Astrocyte (in vitro differentiated cells and primary cell): ENCODE measurements around the gene TEX48.

Experiments
- CTCF ChIP-seq: IDR thresholded peaks from 2 replicates; pipeline ENCODE4 v1.5.1; 2011; ENCODE audit warnings: low read depth, mild to moderate bottlenecking, inconsistent platforms, low read length, moderate library complexity; ENCODE audit not compliant: insufficient read depth
- EZH2 ChIP-seq: IDR thresholded peaks from 2 replicates; pipeline ENCODE4 v1.6.1; 2012; ENCODE audit warnings: mild to moderate bottlenecking, low read length, inconsistent platforms; ENCODE audit not compliant: insufficient read depth

- TF ChIP-seq EZH2 = no peak
- TF ChIP-seq CTCF = no peak
Measured at GRCh38 chr9:114685951-114686350, 4.0 kb upstream of the TEX48 start.
